GM23248 (cell line): ENCODE results near the gene KRT36.

Experiments used
- EZH2 ChIP-seq: fragments of 200-600 bp; sonication (generic); IDR thresholded peaks from 2 replicates; pipeline ENCODE4 v1.6.1; 2018; ENCODE audit warnings: antibody characterized with exemption, mild to moderate bottlenecking; ENCODE audit not compliant: insufficient read depth, poor library complexity, severe bottlenecking
- EZH2phosphoT487 ChIP-seq: fragments of 200-600 bp; sonication (generic); IDR thresholded peaks from 2 replicates; pipeline ENCODE4 v1.6.1; 2018; ENCODE audit warnings: antibody characterized with exemption, moderate library complexity, mild to moderate bottlenecking, low read depth; ENCODE audit not compliant: insufficient read depth

DNA sequence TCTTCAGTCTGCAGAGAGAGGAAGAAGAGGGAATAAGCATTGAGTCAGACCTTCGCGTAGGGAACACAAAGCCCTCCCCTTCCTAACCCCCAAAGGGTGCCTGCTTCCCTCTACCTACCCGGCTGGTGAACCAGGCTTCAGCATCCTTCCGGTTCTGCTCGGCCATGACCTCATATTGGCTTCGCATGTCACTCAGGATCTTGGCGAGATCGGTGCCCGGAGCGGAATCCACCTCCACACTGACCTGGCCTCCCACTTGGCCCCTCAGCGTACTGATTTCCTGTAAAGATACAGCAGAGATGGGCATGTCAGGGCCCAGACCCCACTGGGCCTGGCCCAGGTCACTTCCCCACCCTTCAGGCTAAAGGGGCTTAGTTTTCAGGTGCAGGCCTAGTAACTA is 34.6 kb upstream of the KRT36 start:
- TF ChIP-seq EZH2 (no peak), EZH2phosphoT487 (no peak)
